Activated naive CD4-positive, alpha-beta T cell treated with anti-CD3 and anti-CD28 coated beads, Interleukin-2, amount 50 U/mL, for 24 hours (primary cell): ENCODE data around the gene ROBO2.

Experiments
- H3K27ac Mint-ChIP-seq: one replicate; pipeline ENCODE4 v1.8.0; 2021; ENCODE audit warnings: mild to moderate bottlenecking, mixed read lengths
- H3K27me3 Mint-ChIP-seq: one replicate; pipeline ENCODE4 v1.8.0; 2021; ENCODE audit warnings: mixed read lengths
- H3K36me3 Mint-ChIP-seq: one replicate; pipeline ENCODE4 v1.8.0; 2021; ENCODE audit warnings: mixed read lengths
- H3K4me1 Mint-ChIP-seq: one replicate; pipeline ENCODE4 v1.8.0; 2021; ENCODE audit warnings: mixed read lengths
- H3K4me3 Mint-ChIP-seq: one replicate; pipeline ENCODE4 v1.8.0; 2021; ENCODE audit warnings: mild to moderate bottlenecking, mixed read lengths
- H3K9me3 Mint-ChIP-seq: one replicate; pipeline ENCODE4 v1.8.0; 2021; ENCODE audit warnings: mixed read lengths

Gene ROBO2

DNA sequence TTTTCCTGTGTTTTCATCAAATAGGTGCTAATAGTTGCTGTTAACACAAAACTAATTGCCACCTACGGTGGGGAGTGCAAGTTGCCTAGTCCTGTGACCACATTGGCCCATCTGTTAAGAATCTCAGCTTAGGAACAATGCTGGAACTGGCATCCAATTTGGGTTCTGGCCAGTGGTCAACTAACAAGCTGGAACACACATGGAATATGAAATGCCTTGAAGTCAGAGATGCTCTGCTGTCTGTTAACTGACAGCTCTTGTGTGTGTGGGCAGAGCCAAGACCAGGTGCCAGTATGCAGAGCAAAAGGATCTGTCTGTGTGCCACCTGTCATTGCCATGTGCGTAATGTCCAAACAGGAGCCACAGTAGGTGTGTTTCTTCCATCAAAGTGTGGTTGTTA, 460.8 kb downstream of the ROBO2 start:
- Mint-ChIP-seq H3K27ac (no peak overlapping the region), H3K4me3 (no peak overlapping the region), H3K36me3 (no peaks in the 10 kb centered on the region), H3K4me1 (no peaks in the 10 kb centered on the region), H3K9me3 (no peaks in the 10 kb centered on the region), H3K27me3 (no peaks in the 10 kb centered on the region)

DNA sequence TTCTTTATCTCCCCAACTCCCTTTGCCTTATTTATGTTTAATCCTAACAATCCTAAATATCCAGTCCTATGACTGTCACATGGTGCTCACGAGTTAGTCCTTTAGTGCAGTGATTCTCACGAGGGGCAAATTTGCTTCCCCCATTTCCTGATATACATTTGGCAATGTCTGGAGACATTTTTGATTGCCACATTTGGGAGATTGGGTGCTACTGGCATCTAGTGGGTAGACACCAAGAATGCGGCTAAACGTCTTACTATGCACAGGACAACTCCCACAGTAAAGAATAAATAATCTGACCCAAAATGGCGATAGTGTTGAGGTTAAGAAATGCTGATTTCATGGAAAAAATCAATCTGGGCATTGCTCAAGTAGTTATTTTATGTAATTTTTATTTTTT, 466.5 kb downstream of the ROBO2 start:
- H3K27ac Mint-ChIP-seq: no peak overlapping the region
- no peaks in the 10 kb centered on the region for H3K4me1 Mint-ChIP-seq
- H3K36me3 Mint-ChIP-seq: no peaks in the 10 kb centered on the region
- H3K4me3 Mint-ChIP-seq: no peak overlapping the region
- no peaks in the 10 kb centered on the region for H3K27me3 Mint-ChIP-seq
- H3K9me3 Mint-ChIP-seq: peaks cover 4% of the 10 kb centered on the region

DNA sequence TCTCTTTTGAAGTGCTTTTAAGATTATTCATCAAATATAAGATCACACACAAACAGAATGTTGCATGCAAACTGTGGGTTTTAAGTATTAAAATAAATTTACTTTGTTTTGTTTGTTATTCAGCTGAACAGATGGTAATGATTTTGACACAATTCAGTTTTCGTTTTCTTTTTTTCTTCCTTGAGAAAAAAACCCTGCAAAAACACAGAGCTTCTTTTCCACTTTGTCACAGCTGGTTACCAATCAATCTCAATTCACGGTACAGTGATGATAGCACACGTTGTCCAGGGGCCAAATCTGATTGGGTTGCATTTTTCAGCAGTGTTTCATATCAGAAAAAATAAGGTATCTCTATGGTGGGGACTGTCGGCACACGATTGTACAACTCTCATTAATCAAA, 473.6 kb downstream of the ROBO2 start:
- H3K4me3 Mint-ChIP-seq: no peak overlapping the region
- no peaks in the 10 kb centered on the region for H3K27me3 Mint-ChIP-seq
- no peaks in the 10 kb centered on the region for H3K36me3 Mint-ChIP-seq
- no peak overlapping the region for H3K27ac Mint-ChIP-seq
- peaks cover 4% of the 10 kb centered on the region for H3K9me3 Mint-ChIP-seq
- H3K4me1 Mint-ChIP-seq: no peaks in the 10 kb centered on the region

DNA sequence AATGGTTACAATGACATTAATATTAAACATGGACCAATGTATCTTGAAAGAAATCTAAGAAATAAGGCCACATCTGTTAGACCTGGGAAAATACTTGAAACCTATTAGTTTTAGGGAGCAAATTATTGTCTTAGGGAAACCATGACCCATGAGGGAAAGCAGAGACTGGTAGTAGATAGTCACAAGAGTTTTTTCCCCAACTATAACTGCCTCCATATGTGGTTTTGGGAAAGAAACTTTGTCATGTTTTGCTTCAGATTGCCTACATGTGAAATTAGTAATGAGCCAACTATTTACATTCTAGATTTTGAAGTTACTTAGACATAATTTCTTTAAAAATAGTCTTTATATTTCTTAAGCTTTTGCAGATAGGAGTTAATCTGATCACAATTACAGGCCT, 474.9 kb downstream of the ROBO2 start:
- H3K27me3 Mint-ChIP-seq: no peaks in the 10 kb centered on the region
- H3K9me3 Mint-ChIP-seq: peaks cover 4% of the 10 kb centered on the region
- no peak overlapping the region for H3K4me3 Mint-ChIP-seq
- no peak overlapping the region for H3K27ac Mint-ChIP-seq
- H3K36me3 Mint-ChIP-seq: no peaks in the 10 kb centered on the region
- H3K4me1 Mint-ChIP-seq: no peaks in the 10 kb centered on the region

DNA sequence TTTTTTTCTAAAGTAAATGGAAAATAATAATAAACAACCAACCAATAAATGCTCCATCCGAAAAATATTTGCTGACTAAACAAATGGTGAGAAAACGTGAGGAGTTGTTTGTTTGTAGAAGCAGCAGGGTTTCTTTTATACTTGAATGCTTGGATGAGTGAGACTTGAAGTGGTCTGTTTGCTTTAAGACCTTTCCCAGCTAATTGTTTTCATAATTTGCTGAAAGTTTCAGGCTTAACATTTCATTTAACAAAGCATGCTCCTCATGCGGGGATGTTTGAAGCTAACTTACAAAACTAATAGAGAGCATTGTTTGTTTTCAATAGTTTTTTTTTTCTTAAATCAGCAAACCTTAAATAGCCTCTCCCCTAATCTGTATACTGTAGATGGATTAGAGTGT, 484.6 kb downstream of the ROBO2 start:
- no peak overlapping the region for H3K27ac Mint-ChIP-seq
- H3K9me3 Mint-ChIP-seq: no peaks in the 10 kb centered on the region
- no peaks in the 10 kb centered on the region for H3K27me3 Mint-ChIP-seq
- H3K4me3 Mint-ChIP-seq: no peak overlapping the region
- H3K4me1 Mint-ChIP-seq: no peaks in the 10 kb centered on the region
- H3K36me3 Mint-ChIP-seq: no peaks in the 10 kb centered on the region

DNA sequence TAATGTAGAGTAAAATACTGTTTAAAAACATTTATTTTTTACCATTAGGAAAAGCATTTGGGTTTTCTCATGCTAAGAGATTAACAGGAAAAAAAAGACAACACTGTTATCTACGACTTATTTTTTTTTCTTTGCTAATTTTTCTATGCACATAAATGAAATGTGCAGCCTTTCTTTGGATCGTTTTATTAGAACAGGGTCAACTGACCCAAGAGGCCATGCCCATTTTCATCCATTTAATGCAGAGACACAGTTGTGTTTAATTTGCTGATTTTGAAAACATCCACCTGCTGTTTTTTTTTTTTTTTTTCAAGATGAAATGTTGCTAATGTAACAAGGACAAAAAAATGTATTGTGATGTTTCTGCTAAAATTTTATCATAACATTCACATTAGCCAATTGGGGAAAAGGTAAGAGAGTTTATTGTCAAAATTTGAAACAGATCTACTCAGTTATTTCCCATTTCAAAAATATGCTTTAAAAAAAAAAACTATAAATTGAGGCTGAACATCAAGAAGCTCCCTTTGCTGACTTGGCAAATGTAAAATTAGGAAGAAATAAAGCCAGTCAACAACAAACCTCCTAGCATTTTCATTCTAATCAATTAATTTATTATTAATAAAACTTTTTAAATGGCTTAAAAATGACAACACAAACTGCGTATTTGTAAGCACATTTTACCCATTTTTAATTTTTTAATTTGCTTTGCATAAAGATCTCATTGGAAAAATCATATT, 485.2 kb downstream of the ROBO2 start:
- H3K36me3 Mint-ChIP-seq: no peaks in the 10 kb centered on the region
- H3K9me3 Mint-ChIP-seq: no peaks in the 10 kb centered on the region
- no peaks in the 10 kb centered on the region for H3K4me1 Mint-ChIP-seq
- no peak overlapping the region for H3K27ac Mint-ChIP-seq
- no peaks in the 10 kb centered on the region for H3K27me3 Mint-ChIP-seq
- H3K4me3 Mint-ChIP-seq: no peak overlapping the region

DNA sequence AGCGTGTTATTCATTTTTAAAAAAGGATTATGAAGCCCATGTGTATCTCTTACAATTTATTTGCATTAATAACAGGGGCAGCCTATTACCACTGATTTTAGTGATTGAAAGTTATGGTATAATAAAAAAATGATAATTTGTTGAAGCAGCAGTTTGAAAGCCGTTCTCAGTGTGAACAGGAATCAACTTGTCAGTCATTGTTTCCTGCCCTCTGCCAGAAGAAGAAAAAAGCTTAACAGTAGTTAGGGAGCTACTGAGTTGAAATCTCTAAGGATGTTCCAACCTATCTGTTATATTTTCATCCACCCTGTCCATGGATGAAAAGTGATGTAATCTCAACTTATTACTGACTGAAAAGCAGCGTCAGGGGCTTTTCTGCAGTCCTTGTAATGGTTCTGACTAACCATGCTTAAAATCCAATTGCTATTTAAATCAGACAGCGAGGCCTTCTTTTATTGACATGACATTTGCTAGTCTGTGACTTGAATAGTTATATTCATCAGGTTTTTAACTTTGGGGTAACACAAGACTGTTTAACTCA, 486.7 kb downstream of the ROBO2 start:
- H3K27me3 Mint-ChIP-seq: no peaks in the 10 kb centered on the region

DNA sequence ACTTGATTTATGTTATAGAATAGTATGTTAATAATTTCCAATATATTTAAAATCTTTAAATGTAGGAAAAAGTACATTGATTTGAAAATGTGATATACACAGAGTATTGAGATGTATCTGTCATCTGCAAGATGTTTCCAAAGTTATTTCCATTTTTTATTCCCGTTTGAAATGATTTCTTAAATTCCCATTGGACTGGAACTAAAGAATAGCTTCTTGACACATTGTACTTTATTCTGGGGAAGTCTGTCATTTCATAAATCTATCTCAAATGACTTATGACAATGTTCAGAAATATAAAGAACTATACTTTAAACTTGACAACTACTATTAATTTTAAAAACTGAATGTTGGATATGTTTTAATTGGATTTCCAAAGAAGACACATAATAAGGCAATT, 489.6 kb downstream of the ROBO2 start:
- H3K27ac Mint-ChIP-seq: no peak overlapping the region
- peaks cover 4% of the 10 kb centered on the region for H3K9me3 Mint-ChIP-seq
- no peak overlapping the region for H3K4me3 Mint-ChIP-seq
- no peaks in the 10 kb centered on the region for H3K36me3 Mint-ChIP-seq
- H3K4me1 Mint-ChIP-seq: no peaks in the 10 kb centered on the region
- H3K27me3 Mint-ChIP-seq: no peaks in the 10 kb centered on the region

More for the DNA sequence above, 486.7 kb downstream of the ROBO2 start:
- Mint-ChIP-seq H3K27ac (no peak overlapping the region), H3K36me3 (no peaks in the 10 kb centered on the region), H3K4me1 (no peaks in the 10 kb centered on the region), H3K9me3 (no peaks in the 10 kb centered on the region), H3K4me3 (no peak overlapping the region)

DNA sequence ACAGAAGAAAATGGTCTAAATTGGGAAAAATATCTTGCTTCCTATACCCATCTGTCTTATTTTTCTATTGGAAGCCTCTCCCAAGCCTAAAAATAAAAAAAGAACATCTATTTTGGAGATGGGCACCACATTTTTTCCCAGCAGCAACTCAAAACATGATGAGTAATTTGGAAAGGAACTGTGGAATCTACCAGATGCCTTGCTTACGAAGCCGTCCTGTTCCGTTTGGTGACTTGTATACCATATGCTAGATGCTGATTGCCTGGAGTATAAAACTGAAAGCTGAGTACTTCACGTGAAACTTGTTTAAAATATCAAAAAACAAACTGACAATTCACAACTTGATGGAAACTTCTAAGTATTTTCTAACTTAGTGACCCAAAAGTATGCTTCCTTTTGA, 491.0 kb downstream of the ROBO2 start:
- Mint-ChIP-seq H3K4me3 (no peak overlapping the region), H3K27me3 (no peaks in the 10 kb centered on the region), H3K27ac (no peak overlapping the region), H3K9me3 (peaks cover 4% of the 10 kb centered on the region), H3K4me1 (no peaks in the 10 kb centered on the region), H3K36me3 (no peaks in the 10 kb centered on the region)

DNA sequence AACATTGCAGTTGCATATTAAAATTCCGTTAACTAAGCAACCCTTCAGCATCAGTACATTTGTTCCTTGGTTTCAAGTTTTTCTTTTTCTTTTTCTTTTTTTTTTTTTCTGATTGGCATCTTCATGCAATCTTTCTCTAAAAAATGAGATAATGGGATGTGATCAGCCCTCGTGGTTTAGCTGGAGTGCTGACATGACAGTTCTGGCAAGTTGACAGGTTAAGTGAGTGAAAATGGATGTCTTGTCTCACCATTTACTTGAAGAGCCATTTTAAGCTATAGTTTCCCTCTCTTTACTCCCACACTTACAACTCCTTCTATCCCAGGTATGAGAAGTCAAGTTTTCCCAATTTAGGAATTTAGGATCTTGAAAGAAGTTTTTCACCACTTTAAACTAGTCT, 495.2 kb downstream of the ROBO2 start:
- no peak overlapping the region for H3K4me3 Mint-ChIP-seq
- H3K9me3 Mint-ChIP-seq: peaks cover 10% of the 10 kb centered on the region
- no peaks in the 10 kb centered on the region for H3K4me1 Mint-ChIP-seq
- H3K27me3 Mint-ChIP-seq: no peaks in the 10 kb centered on the region
- H3K27ac Mint-ChIP-seq: no peak overlapping the region
- no peaks in the 10 kb centered on the region for H3K36me3 Mint-ChIP-seq

DNA sequence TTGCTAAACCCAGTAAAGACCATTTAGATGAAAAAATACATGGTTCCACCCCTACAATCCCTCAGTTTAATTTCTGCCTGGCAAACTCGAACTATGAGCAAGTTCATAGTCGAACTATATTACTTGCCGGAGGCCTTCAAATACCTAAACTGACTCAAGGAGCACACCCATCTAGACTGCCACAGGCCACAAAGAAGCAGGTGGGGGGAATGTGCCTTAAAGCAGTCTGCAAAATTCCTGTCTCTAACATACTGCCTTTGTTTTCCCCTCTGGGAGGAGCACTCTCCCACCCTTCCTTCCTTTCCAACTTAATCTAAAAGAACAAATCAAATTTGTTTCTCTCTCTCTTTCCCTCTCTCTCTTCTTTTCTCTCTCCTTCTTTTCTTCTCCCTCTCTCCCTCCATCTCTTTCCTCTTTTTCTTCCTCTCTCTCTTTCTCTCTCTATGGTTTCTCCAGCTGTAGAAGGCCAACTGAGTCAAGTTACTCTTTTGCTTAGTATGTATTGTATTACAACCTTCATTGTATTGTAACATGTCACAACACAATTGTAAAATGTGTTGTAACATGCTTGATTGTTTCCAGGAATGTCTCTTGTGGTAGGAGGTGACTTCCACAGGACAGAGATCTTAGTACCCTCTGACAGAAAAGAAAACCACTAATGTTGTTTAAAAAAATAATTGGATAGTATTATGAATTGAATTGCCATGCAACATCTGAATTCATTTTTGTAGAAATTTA, 496.3 kb downstream of the ROBO2 start:
- H3K9me3 Mint-ChIP-seq: peaks cover 10% of the 10 kb centered on the region
- H3K4me3 Mint-ChIP-seq: no peak overlapping the region
- no peaks in the 10 kb centered on the region for H3K36me3 Mint-ChIP-seq
- no peaks in the 10 kb centered on the region for H3K4me1 Mint-ChIP-seq
- H3K27me3 Mint-ChIP-seq: no peaks in the 10 kb centered on the region
- H3K27ac Mint-ChIP-seq: no peak overlapping the region

DNA sequence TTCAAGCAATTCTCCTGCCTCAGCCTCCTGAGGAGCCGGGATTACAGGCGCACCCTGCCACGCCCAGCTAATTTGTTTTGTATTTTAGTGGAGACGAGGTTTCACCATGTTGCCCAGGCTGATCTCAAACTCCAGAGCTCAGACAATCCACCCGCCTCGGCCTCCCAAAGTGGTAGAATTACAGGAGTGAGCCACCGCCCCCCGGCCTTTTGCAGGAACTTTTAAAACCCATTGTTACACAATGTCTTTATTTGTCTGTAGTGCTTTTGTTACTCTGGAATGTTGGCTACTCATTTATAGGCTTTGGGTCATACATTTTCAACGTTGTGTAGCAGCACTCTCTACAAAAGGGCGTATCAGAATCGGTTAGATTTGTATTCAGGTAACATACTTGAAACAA, 499.1 kb downstream of the ROBO2 start:
- no peaks in the 10 kb centered on the region for H3K27me3 Mint-ChIP-seq
- H3K9me3 Mint-ChIP-seq: peaks cover 7% of the 10 kb centered on the region
- H3K27ac Mint-ChIP-seq: no peak overlapping the region
- no peaks in the 10 kb centered on the region for H3K4me1 Mint-ChIP-seq
- no peak overlapping the region for H3K4me3 Mint-ChIP-seq
- H3K36me3 Mint-ChIP-seq: no peaks in the 10 kb centered on the region

DNA sequence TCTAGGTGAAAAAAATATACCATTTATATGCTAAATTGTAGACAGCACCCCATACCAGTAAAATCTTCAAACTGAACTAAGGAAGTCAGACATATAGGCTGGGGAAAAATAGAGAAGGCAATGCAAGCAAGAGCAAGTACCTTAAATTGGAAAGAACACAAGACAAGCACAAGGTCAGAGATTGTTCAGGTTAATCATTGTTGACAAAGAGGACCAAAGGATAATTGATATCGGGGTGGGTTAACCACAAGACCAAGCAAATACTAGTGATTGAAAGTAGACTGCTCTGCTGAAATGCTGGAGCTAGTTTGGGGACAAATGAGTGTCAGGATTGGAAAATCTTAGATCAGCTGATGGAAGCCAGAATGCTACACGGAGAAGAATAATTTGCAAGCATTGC, 499.8 kb downstream of the ROBO2 start:
- H3K27ac Mint-ChIP-seq: no peak overlapping the region
- no peak overlapping the region for H3K4me3 Mint-ChIP-seq
- H3K36me3 Mint-ChIP-seq: no peaks in the 10 kb centered on the region
- no peaks in the 10 kb centered on the region for H3K27me3 Mint-ChIP-seq
- no peaks in the 10 kb centered on the region for H3K4me1 Mint-ChIP-seq
- H3K9me3 Mint-ChIP-seq: peaks cover 7% of the 10 kb centered on the region

DNA sequence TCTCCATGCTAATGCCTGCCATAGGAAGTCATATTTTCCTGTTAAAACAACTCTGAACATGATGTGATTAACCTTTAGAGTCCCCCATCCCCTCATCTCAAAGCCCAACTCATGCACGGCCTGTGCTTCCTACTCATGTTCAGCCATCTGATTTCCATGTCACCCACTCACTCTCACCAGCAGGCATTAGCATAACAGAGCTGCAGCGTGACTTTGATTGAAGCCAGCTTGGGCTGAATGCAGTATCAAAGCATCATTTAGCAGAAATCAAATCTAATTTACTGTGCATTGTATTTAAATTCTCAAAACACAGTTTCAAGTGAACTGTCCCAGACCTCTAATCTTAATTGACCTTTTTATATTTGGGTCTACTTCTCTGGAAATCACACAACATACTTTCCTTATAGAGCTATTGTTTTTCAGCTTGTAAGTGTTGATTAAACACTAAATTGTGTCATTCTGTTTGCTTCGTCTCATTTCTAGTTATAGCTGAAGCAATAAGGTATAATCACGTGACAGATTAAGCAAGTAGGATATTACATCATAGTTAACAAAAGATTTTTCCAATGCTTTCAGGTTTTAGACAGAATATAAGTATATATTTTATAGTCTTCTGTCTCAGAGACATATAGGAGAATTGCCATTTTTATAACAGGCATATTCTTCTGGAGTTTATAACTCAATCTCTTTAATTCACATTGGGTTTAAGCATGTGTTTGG, 501.5 kb downstream of the ROBO2 start:
- H3K4me3 Mint-ChIP-seq: no peak overlapping the region
- H3K27me3 Mint-ChIP-seq: no peaks in the 10 kb centered on the region
- H3K27ac Mint-ChIP-seq: no peak overlapping the region
- no peaks in the 10 kb centered on the region for H3K4me1 Mint-ChIP-seq
- H3K9me3 Mint-ChIP-seq: peaks cover 7% of the 10 kb centered on the region
- H3K36me3 Mint-ChIP-seq: no peaks in the 10 kb centered on the region

DNA sequence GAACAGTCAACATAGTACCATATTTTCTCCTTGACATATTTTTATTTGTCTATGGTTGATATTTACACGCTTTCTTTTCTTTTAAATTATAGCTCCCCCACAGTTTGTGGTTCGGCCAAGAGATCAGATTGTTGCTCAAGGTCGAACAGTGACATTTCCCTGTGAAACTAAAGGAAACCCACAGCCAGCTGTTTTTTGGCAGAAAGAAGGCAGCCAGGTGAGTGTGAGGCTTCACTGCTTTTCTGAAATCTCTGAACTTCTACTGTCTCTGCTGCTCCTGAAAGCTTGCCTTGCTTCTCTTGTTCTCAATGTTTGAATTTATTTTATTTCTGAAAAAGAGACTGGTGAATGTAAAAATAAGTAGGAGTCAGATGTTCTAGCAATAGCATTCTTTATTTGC, 506.3 kb downstream of the ROBO2 start:
- Mint-ChIP-seq H3K9me3 (no peaks in the 10 kb centered on the region), H3K4me3 (no peak overlapping the region), H3K36me3 (no peaks in the 10 kb centered on the region), H3K4me1 (no peaks in the 10 kb centered on the region), H3K27me3 (no peaks in the 10 kb centered on the region), H3K27ac (no peak overlapping the region)

DNA sequence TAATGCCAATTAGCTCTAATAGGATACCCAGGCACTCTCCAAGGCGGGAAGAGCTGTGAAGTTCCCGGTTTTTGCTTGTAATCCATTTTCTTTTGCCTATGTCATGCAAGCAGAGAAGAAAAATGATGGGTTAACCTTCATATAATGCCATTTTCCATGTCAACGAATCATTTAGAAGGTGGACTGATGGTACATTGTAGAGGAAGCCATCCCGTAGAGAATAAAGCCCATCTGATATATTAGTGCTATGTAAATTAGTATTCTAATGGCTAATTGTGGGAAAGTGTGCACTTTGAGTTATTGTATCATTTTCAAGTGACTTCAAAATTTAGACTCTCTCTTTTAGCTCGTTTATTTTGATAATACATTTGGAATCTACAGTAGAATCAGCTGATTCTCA, 509.1 kb downstream of the ROBO2 start:
- no peak overlapping the region for H3K4me3 Mint-ChIP-seq
- no peaks in the 10 kb centered on the region for H3K9me3 Mint-ChIP-seq
- no peaks in the 10 kb centered on the region for H3K27me3 Mint-ChIP-seq
- no peaks in the 10 kb centered on the region for H3K4me1 Mint-ChIP-seq
- no peak overlapping the region for H3K27ac Mint-ChIP-seq
- H3K36me3 Mint-ChIP-seq: no peaks in the 10 kb centered on the region
